Osteocyte (in vitro differentiated cells): ENCODE data around the gene TRNP1. TPM values are rescaled to one million over a fixed set of nuclear protein-coding genes. Genes with fewer than 3 reads are reported as not detected.

Experiments used
- DNase-seq: peaks from one replicate; pipeline ENCODE4 v3.0.0; 2021; ENCODE audit warnings: mixed read lengths; ENCODE audit not compliant: unreplicated experiment; ENCODE audit errors: extremely low spot score
- H3K27ac Mint-ChIP-seq: one replicate; pipeline ENCODE4 v1.8.0; 2021; ENCODE audit warnings: mild to moderate bottlenecking, mixed read lengths; ENCODE audit not compliant: unreplicated experiment
- H3K27me3 Mint-ChIP-seq: one replicate; pipeline ENCODE4 v1.8.0; 2021; ENCODE audit warnings: mixed read lengths; ENCODE audit not compliant: unreplicated experiment
- H3K36me3 Mint-ChIP-seq: one replicate; pipeline ENCODE4 v1.8.0; 2021; ENCODE audit warnings: mixed read lengths; ENCODE audit not compliant: unreplicated experiment
- H3K4me1 Mint-ChIP-seq: one replicate; pipeline ENCODE4 v1.8.0; 2021; ENCODE audit warnings: mixed read lengths; ENCODE audit not compliant: unreplicated experiment
- H3K4me3 Mint-ChIP-seq: one replicate; pipeline ENCODE4 v1.8.0; 2021; ENCODE audit warnings: mild to moderate bottlenecking, moderate library complexity, mixed read lengths; ENCODE audit not compliant: unreplicated experiment
- H3K9me3 Mint-ChIP-seq: one replicate; pipeline ENCODE4 v1.8.0; 2021; ENCODE audit warnings: mixed read lengths; ENCODE audit not compliant: unreplicated experiment
- total RNA-seq: library from RNA; stranded (reverse); gene quantifications from 2 replicates; pipeline ENCODE4 v1.2.1, GENCODE V29; 2021
- TF ChIP-seq, protein P1 (sequence below): fragments of 200-600 bp; sonication (generic); IDR thresholded peaks from 2 replicates; pipeline ENCODE4 v1.5.0; 2021; ENCODE audit warnings: antibody characterized with exemption, mild to moderate bottlenecking, moderate library complexity

TRNP1 gene
- total RNA-seq, 1 donor from 2014 or later = 33.7 TPM

DNA sequence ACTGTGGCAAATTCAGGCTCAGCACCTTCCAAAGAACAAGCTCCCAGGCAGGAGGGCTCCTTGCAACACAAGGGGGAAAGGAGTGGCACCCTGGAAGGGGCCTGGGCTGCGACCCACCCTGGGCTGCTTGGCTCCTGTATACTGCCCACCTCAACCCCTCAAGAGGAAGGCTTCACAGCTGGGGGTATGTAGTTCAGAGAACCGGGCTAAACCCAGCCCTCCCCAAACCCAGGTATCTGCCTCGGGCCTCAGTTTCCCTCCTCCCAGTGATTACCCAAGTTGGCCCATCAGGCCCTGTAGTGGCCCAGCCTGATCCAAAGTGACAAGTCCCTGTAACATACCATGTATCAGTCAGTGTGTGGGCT is 11.7 kb downstream of the TRNP1 start:
- Mint-ChIP-seq H3K27me3 (no peaks in the 10 kb centered on the region), H3K27ac (peak overlapping the region; percentile 18), H3K4me3 (no peak overlapping the region), H3K36me3 (no peaks in the 10 kb centered on the region), H3K4me1 (peaks cover 57% of the 10 kb centered on the region), H3K9me3 (no peaks in the 10 kb centered on the region)
- TF ChIP-seq, protein P1, sequence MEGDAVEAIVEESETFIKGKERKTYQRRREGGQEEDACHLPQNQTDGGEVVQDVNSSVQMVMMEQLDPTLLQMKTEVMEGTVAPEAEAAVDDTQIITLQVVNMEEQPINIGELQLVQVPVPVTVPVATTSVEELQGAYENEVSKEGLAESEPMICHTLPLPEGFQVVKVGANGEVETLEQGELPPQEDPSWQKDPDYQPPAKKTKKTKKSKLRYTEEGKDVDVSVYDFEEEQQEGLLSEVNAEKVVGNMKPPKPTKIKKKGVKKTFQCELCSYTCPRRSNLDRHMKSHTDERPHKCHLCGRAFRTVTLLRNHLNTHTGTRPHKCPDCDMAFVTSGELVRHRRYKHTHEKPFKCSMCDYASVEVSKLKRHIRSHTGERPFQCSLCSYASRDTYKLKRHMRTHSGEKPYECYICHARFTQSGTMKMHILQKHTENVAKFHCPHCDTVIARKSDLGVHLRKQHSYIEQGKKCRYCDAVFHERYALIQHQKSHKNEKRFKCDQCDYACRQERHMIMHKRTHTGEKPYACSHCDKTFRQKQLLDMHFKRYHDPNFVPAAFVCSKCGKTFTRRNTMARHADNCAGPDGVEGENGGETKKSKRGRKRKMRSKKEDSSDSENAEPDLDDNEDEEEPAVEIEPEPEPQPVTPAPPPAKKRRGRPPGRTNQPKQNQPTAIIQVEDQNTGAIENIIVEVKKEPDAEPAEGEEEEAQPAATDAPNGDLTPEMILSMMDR = no peak
- no peak for DNase-seq

DNA sequence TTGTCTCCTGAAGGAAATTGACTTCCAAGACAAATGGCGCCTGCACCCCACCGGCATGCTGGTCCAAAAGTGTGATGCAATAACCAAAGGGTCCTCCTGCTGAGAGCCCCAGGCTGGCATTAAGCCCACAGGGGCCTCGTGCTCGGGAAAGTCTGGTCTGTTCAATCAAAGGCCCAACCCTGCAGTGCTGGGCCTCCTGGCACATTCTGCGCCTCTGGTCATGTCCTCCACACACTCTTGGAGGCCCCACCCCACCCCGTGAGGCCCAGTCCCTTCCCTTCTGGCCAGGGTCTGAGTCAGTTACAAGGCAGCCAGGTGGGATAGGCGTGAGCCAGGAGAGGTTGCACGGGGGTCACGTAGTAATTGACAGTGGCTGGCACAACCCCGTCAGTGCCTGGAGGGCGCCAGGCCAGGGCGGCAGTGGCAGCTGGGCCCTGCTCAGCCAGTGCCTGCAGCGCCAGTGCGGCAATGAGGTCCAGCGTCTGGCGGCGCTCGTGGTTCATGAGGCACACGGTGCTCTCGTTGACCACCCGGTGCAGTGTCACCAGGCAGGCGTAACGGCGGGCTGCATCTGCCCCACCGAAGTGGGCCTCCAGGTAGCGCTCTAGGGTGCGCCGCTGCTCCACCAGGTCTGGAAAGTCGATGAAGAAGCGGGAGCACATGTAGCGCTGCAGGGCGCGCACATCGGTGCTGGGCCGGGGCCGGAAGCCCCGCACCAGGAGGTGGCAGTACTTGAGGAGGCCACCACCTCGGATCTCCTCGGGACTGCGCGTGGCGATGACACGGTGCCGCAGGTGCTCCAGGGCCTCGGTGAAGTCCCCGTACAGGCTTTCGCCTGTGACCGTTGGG is 12.4 kb downstream of the TRNP1 start:
- peaks cover 56% of the 10 kb centered on the region for H3K4me1 Mint-ChIP-seq
- DNase-seq = no peak

DNA sequence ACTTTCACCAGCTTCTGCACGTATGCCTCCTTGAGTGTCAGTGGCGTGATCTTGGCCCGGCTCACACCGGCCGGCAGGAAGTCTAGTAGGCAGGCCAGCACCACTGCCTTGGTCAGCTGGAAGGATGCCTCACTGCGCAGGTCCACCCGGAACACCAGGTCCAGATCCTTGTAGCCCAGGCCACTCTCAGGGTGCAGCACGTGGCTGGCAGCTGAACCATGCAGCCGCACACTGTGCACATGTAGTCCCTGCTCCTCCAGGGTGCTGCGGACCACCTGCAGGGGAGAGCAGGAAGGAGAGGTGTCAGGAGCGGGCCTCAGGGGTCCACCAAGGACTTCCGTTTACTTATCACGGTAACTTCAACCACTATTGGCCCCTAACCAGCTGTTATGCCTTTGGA is 13.2 kb downstream of the TRNP1 start:
- Mint-ChIP-seq H3K9me3 (no peaks in the 10 kb centered on the region), H3K27me3 (no peaks in the 10 kb centered on the region), H3K36me3 (no peaks in the 10 kb centered on the region), H3K27ac (no peak overlapping the region), H3K4me3 (no peak overlapping the region), H3K4me1 (peaks cover 56% of the 10 kb centered on the region)
- DNase-seq = no peak
- TF ChIP-seq, protein P1 = no peak

More for the DNA sequence above, 12.4 kb downstream of the TRNP1 start:
- Mint-ChIP-seq H3K9me3 (no peaks in the 10 kb centered on the region), H3K4me3 (no peak overlapping the region), H3K27ac (no peak overlapping the region), H3K27me3 (no peaks in the 10 kb centered on the region), H3K36me3 (no peaks in the 10 kb centered on the region)
- TF ChIP-seq, protein P1 = no peak

DNA sequence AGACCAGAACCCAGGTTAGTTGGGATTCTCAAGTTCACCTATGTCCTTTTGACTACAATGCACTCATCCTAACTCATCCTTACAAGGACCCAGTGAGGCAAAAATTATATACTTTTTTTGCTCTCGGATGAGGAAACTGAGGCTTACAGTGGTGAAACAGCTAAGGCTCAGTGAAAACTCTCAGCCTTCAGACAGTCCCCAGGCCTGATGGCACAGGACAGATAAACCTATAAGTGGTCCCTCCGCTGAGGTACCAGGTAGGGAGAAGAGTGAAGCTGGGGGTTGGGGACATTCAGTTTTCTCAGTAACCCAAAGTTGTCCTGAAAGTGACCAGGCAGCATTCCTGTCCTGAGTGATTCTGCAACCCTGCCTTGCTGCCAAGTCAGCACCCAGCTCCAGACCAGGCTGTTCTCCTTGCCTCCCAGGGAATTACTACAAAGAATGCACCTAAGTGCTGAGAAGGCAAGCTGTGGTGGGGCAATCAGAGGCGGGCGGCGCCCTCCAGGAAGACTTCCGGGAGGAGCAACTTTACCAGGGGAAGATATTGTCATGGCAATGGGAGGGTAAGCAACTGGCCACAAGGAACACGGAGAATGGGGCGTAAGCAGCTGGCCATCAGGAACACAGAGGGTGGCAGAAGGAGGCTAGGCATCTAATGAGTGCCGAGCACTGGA is 14.6 kb downstream of the TRNP1 start:
- DNase-seq = no peak
- no peaks in the 10 kb centered on the region for H3K36me3 Mint-ChIP-seq
- peaks cover 58% of the 10 kb centered on the region for H3K4me1 Mint-ChIP-seq
- no peaks in the 10 kb centered on the region for H3K9me3 Mint-ChIP-seq
- H3K27ac Mint-ChIP-seq = peak overlapping the region; percentile 13
- TF ChIP-seq, protein P1 = no peak
- no peaks in the 10 kb centered on the region for H3K27me3 Mint-ChIP-seq
- no peak overlapping the region for H3K4me3 Mint-ChIP-seq

DNA sequence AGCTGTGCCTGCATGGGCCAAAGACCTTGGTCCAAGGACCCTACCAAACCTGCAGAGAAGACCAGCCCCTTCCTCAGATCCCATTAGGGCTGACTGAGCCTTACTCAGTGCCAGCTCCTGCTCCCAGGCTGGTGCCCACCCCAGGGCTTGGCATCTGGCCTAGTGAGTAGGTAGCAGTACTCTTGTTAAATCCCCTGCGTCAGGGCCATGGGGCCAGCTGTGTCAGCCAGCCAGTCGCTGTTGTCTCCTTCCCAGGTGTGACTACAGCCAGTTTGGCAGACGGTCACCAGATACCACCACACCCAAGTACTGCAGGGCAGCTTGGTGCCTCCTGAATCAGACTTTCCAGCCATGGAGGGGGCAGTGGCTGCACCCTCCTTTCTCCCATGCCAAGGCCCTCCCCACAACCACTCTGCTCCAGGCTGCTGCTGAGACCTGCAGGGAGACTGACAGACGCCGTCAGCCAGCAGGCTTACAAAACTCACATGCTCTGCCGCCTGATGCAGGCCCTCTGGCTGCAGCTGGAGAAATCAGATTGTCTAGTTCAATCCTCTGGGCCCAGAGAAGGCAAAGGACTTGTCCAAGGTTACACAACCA is 16.2 kb downstream of the TRNP1 start:
- DNase-seq = no peak
- no peaks in the 10 kb centered on the region for H3K27me3 Mint-ChIP-seq
- H3K4me3 Mint-ChIP-seq = no peak overlapping the region
- H3K36me3 Mint-ChIP-seq = no peaks in the 10 kb centered on the region
- H3K4me1 Mint-ChIP-seq = peaks cover 53% of the 10 kb centered on the region
- TF ChIP-seq, protein P1 = no peak
- peak overlapping the region; percentile 56 for H3K27ac Mint-ChIP-seq
- H3K9me3 Mint-ChIP-seq = no peaks in the 10 kb centered on the region
